HG03060 (cell line): ENCODE data around the gene OR4C11.

Experiments
- ATAC-seq: cut with Tn5 transposase; IDR thresholded peaks from one replicate; pipeline ENCODE4 v1.9.1; 2021; ENCODE audit warnings: low read depth, moderate number of reproducible peaks; ENCODE audit not compliant: unreplicated experiment

The OR4C11 gene, protein sequence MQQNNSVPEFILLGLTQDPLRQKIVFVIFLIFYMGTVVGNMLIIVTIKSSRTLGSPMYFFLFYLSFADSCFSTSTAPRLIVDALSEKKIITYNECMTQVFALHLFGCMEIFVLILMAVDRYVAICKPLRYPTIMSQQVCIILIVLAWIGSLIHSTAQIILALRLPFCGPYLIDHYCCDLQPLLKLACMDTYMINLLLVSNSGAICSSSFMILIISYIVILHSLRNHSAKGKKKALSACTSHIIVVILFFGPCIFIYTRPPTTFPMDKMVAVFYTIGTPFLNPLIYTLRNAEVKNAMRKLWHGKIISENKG

GRCh38 chr11:55607545-55607944 is at the start of gene OR4C11:
OR4C11 (minus strand) TSS chr11:55607645; CDS start chr11:55604373, 3,272 bp downstream.
- ATAC-seq: no peak

- ATAC-seq: no peak
Observed at GRCh38 chr11:55655096-55655495, 47.7 kb upstream of the OR4C11 start.

DNA sequence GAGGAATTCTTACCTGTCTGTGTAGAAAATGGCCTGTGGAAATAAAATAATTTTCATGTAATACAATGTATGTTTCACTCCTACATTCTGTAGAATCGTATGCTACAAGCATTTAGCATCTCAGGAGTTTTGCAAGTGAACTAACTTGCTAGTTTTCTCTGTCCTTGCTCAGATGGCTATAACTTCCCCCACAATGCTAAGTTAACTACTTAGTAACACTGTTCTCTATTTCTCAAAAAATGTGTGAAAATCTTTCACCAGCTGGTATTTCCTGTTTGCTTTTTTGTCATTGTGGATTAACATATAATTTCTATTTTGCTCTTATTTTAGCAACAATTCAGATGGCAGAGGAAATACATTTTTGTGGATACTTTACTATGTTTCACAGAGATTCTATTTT is 45.1 kb upstream of the OR4C11 start:
- ATAC-seq: no peak

DNA sequence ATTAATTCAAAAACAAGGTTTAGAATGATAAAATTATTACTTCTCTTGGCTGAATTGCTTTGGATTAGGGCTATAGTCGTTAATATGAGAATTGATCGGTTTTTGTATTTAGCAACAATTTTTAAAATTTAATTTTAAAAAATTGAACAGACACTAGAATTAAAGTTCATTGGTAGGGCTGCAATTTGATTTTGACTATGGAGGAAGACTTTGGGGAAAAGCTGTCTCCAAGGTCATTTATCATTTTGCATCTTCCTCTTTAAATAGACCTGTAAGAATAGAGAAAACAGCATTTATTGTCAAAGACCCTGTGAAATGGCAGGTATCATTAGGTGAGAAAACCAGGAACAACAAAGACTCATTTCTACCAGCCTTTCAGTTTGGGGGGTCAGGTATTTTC is 40.6 kb upstream of the OR4C11 start, which contains the start of gene OR4S2:
Gene OR4S2 (plus strand): TSS at position 301 of the 400 bp plus-strand sequence. CDS start 2,577 bp downstream, outside the sequence.
- ATAC-seq: no peak

GRCh38 chr11:55634813-55635212 is 27.4 kb upstream of the OR4C11 start, which contains the start of gene OR4P4:
OR4P4 (plus strand) TSS chr11:55635113.
- ATAC-seq: no peak

GRCh38 chr11:55624531-55624930 is 17.1 kb upstream of the OR4C11 start:
- ATAC-seq: no peak

- peak; percentile 67 for ATAC-seq
Observed at GRCh38 chr11:55572548-55572947, 34.9 kb downstream of the OR4C11 start.

GRCh38 chr11:55571828-55572227 is 35.6 kb downstream of the OR4C11 start, which contains the start of gene OR4C16:
OR4C16 (plus strand) TSS chr11:55572128; CDS start chr11:55572128, 0 bp downstream.
- no peak for ATAC-seq

GRCh38 chr11:55554169-55554568 is 53.3 kb downstream of the OR4C11 start, which contains the start of gene OR4C15:
OR4C15 (plus strand) TSS chr11:55554469; CDS start chr11:55554469, 0 bp downstream.
- no peak for ATAC-seq
